DMS153 treated with DMSO at 0.1 percent for 48 hours (cell line): ENCODE results near the gene SSTR4.
"Not testable (repeated sequence)": the region's sequence is repeated elsewhere in the genome, so short reads cannot be mapped to it uniquely, and the experiment has no call there.

Experiments
- DNase-seq: peaks from one replicate; lab custom pipeline; 2025; ENCODE audit not compliant: unreplicated experiment; lab: John Stamatoyannopoulos, UW

The SSTR4 gene

DNA sequence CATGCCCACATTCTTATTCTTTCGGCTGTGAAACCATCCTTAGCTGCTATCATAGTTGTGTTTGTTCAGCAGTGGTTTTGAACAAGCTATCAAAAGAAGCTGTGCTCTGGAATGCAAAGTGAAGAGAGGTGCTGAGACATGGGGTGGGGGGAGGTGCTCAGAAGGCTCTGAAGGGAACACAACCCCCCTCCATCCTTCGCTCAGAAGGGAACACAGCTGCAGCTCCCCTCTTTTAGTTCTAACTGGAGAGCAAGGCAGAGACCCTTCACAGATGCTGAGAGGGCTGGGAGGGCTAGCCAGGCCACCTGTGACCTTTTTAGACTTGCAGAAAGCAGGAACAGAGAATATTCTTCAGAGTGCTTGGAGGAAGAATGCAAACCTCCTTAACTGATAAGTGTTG, 17.6 kb upstream of the SSTR4 start:
- DNase-seq, result no peak

DNA sequence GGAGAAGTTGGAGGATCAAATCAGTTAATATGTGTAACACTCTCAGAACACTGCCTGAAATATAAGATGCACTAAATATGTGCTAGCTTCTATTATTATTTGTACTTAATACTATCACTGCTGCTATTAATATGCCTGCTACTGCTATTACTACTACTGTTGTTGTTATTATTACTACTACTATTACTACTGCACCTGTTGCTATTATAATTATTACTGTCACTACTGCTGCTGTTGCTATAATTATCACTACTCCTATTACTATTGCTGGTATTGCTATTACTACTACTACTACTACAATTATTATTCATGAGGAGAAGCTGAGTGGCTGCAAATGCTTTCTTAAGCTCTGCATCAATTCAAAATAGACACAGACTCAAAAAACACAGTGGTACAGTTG, 16.7 kb upstream of the SSTR4 start:
- DNase-seq, result no peak

DNA sequence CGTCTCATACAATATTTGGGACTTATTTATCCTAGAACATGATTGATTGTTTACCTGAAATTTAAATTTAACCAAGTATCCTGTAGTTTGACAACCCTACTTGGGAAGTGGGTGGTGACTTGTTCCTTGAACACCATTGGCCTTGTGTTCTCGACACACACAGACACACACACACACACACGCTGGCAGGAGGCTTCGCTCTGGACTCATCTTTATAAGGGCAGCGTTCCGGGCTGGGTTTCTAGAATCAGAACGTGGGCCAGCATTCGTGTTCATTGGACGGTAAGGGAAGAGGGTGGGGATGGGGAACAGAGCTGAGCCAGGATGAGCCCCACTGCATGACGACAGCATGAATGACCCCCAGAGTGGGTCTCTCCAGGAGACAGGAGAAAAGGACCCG, 16.2 kb upstream of the SSTR4 start:
- no peak for DNase-seq

DNA sequence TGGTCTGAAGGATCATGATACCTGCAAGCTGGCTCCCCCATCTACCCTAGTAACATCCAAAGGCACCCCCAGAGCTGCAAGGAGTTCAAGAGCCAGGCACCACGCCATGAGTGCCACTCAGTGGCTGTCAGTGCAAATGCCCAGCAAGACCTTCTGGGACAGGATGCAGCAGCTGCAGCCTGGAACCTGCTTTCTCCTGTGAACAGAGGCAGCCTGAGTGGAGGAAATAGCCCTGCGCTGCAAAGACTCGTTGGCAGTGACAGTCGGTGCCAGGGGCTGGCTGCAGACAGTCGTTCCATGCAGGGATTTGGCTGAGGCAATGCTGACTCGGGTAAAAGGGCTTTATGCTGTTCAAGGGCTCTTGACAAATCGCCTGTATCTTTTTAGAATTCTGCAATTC, 15.7 kb upstream of the SSTR4 start:
- no peak for DNase-seq

DNA sequence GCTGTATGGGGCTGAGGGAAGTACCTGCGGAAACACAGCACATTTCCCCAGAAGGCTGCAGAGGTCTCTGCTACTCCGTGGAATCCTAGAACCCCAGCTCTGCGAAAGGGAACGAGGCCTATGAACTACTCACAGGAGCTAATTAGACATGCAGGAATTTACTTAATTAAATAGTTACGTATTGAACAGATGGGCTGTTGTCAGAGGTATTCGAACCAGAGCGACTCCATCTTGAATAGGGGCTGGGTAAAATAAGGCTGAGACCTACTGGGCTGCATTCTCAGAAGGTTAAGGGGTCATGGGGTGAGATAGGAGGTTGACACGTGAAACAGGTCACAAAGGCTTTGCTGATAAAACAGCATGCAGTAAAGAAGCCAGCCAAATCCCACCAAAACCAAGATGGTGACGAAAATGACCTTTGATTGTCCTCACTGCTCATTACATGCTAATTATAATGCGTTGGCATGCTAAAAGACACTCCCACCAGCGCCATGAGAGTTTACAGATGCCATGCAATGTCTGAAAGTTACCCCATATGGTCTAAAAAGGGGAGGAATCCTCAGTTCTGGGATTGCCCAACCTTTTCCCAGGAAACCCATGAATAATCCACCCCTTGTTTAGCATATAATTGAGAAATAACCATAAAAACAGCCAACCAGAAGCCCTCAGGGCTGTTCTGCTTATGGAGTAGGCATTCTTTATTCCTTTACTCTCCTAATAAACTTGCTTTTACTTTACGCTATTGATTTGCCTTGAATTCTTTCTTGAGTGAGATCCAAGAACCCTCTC, 14.7 kb upstream of the SSTR4 start:
- no peak for DNase-seq

DNA sequence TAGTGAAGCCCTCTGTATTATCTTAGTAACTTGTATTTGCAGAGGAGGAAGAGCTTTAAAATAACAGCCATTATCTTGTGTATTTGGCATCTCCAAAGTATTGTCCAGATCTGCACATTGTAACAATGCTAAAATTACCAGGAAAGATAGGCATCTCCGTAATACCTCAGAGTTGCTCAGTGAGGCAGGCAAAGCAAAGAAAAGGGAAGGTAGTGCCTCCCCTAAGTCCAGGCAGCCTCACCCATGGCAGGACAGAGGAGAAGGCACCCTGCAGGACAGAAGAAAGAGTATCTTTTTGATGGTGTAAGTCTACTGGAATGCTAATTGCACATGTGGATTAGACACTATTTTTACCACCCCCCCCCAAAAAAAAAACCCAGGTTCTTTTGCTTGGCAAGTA, 13.6 kb upstream of the SSTR4 start:
- no peak for DNase-seq

DNA sequence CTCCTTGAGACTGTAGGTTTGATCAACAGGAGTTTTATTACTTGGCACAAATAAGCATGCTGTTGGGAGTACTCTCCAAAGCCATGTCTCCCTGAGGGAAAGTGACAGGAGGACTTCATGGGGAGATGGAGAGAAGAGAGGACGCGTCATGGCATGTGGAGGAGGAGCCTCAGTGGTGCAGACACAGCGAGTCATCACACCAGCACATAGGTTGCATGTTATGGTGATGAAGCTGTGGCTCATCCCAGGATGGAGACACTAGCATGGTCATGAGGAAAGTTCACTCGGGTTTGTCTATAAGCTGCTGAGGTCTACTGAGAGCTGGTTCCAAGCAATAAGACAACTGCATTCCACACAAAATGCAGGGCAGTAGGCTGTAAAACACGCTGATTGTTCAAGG, 13.2 kb upstream of the SSTR4 start:
- DNase-seq, result no peak

DNA sequence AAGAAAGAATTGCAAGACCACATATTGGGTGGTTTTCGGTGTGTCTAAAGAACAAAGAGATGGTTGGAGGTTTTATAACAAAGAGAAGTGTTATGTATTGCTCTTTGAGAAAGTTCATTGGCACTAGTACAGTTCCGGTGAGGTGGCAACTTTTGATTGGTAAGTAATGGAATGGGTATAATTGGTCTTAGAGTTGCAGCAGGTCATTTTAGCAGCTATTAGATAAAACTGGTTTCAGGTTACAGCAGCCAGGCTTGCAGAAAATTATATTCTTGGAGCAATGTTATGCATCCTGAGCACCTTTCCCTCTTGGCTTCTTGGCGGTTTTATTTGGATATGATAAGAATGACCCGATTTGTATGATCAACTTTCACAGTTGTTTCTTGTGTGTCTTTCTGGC, 12.3 kb upstream of the SSTR4 start:
- DNase-seq, result no peak

DNA sequence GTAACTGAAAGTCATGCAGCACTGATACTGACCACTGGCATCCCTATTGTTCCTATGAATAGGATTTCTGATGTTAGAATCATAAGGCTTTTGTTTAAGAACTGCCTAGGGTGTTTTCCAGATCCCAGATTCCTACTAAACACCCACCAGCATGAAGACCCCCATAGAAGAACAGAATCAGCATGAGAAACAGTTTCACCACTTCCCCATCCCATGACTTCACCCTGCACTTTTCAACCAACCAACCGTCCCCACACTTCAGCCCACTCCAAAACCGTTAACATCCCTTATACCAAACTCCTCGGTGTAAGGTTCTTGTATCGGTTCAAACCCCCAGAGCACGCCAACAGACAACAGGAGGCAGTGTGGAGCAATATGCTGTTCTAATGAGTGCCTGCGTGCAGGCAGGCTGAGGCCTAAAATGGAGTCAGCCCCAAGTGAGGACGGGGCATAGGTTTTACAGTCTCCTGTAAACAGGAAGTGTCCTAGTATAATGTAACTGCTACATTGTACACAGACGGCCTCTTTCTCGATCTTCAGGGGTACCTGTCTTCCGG, 11.4 kb upstream of the SSTR4 start:
- no peak for DNase-seq

DNA sequence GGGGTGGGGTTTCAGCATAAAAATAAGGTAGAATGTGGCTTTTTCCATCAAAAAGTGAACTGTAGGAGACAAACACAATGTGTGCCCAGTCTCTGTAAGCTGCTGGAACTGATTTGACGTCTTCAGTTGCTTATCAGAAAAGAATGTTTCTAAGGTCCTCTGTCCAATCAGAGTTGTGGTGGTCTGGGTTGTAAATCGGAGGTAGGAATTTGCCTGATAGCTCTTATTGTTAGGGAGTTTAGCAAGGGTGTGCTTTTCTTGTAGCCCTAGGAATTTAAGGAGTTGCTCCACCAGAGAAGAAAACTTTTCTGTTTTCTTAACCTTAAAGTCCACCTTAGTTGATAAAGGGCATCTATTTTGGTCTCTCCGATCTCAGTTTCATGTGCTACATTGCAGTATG, 10.4 kb upstream of the SSTR4 start:
- no peak for DNase-seq

DNA sequence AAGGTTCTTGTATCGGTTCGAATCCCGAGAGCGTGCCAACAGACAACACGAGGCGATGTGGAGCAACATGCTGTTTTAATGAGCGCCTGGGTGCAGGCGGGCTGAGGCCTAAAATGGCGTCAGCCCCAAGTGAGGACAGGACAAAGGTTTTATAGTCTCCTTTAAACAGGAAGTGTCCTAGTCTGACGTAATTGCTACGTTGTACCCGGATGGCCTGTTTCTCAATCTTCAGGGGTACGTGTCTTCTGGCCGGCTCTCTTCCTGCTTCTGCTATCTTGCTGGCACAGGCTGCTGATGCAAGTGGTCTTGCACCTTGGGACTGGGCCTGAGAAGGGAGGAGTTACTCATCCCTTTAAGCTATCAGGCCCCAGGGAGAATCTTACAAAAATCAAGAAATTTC, 9.6 kb upstream of the SSTR4 start:
- DNase-seq, result not testable (repeated sequence)

DNA sequence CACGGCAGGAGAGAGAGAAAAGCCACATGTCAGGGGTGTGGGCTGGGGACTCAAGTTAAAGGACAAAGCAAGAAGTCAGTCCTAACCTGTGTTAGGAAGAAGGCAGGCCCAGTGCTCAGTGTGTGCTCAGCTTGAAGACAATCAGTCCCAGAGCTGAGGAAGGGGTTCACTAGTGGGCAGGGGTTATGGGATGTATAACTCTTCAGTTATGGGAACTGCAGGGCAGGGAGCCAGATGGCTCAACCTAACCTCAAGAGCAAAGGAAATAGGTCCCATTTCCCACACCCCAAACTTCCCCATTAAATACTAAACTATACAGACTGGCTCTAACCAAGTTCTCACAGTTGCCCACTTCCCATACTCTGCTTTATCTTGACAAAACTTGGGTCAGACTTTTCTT, 7.4 kb upstream of the SSTR4 start:
- DNase-seq, result no peak

DNA sequence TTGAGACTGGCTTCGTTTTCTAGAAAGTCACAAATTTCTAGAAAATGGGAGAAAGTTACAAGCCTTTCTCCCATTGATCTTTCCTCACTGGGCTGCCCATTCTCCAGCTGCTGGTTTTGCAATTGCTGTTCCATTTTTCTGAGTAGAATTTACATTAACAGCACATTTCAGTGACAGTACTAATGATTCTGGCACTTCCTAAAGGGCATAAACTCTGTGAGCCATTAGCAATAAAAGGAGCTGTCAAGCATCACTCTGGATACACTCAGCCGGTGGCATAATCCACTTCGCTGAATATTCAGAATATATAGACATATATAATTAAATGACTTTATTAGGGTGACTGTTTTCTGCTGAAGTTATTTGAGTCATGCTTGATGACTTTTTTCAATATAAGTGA, 6.7 kb upstream of the SSTR4 start:
- DNase-seq, result no peak

DNA sequence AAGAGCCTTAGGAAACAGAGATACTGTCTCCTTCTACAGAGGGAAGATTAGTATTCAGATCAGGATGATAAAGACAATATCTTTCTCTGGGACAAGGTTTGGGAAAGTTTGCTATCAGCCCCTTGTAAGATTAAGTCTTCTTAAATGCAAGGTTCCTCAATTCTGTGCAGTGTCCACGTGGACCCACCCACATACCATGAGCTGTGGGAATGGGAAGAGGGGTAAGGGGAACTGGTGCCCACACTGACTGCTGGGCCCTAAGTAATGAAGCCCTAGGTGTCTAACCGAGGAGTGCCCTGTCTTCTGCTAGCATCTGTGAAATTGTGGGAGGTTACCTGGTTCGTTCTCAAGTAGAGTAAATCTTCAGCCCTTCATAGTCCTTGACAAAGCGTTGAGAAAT, 5.8 kb upstream of the SSTR4 start:
- no peak for DNase-seq

DNA sequence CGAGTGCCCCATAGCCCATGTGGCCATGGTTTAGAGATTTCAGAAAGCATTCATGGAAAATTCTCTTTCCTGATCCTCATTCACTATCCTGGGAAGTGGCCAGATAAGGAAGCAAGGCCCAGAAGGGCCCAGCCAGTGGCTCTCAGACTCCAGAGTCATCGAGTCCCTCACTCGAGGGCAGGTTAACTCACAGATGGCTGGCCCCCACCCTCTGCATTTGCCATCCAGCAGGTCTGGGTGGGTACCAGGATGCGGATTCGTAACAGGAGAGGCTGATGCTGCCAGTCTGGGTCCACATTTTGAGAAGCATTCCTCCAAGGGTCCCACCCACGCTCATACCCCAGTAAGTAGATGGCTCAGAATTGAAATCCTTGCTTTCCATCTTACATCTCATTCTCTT, 3.8 kb upstream of the SSTR4 start:
- no peak for DNase-seq

DNA sequence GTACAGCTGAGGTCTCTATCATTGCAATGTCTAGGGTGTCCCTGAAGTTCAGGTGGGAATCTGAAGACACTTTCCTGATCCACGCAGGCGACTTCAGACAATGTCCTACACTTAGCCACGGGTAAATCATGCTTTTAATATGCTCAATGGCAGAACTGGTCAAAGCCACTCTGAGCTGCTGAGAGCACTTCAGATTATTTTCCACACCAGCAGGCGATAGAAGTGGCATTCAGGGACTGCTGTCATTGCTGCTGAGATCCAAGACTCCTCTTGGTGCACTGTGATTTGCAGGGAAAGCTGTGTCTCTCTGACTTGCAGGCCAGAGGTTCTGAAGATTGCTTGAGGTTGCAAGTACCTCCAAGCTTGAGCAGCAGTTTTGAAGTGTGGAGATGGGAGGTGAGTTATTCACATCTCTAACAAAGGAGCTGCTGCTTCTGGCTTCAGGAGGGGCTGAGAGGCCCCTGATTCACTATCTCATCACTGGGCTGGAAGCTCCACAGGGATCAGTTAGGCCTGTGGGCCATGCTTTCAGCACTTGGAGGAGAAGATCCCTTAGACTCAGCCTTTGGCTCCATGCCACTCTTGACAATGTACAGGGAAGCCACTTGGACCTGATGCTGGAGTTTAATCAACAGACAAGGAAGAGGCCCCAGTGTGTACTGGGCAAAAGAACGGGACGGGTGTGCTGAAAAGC, 2.9 kb upstream of the SSTR4 start:
- no peak for DNase-seq

DNA sequence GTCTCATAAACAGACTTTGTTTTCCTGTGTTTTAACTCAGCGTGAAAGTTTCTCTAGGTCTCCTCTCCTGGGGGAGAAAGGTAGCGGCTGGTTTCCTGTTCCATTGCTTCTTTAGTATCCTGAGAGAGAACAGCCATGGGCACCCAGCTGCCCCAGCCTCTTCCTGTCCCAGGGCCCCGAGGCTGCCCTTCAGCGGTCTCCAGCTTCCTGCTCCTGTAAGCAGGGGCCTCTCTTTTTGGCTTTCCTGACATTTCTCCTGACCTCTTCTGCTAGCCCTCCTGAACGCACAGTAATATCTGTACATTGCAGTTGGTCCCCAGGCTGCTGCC, 2.4 kb upstream of the SSTR4 start:
- no peak for DNase-seq

DNA sequence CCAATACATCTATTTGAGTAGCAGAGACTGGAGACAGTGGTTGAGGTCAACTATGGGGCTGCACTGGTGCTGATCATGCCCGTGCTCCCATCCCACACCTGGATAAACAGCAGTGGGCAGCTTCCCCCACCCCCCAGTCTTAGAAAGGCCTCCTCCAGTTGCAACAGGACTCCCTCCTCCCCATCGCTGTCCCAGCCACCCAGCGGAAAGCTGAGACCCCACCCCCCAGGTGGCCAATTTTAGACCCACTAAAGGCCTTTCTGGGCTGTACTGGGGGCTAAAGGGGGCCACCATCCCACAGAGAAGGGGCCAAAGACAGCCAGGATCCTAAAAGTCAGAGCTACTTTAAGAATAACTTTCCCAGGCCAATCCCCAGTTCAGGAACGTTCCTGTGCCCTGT, 1.2 kb upstream of the SSTR4 start:
- DNase-seq, result no peak

DNA sequence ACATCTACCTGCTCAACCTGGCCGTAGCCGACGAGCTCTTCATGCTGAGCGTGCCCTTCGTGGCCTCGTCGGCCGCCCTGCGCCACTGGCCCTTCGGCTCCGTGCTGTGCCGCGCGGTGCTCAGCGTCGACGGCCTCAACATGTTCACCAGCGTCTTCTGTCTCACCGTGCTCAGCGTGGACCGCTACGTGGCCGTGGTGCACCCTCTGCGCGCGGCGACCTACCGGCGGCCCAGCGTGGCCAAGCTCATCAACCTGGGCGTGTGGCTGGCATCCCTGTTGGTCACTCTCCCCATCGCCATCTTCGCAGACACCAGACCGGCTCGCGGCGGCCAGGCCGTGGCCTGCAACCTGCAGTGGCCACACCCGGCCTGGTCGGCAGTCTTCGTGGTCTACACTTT, 619 bp downstream of the SSTR4 start:
- DNase-seq, result no peak

DNA sequence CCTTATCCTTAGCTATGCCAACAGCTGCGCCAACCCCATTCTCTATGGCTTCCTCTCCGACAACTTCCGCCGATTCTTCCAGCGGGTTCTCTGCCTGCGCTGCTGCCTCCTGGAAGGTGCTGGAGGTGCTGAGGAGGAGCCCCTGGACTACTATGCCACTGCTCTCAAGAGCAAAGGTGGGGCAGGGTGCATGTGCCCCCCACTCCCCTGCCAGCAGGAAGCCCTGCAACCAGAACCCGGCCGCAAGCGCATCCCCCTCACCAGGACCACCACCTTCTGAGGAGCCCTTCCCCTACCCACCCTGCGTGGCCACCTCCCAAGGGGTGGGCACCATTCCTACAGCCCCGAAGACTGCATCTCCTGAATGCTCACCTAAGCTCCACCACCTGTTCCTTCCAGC, 1.3 kb downstream of the SSTR4 start:
- DNase-seq, result no peak

DNA sequence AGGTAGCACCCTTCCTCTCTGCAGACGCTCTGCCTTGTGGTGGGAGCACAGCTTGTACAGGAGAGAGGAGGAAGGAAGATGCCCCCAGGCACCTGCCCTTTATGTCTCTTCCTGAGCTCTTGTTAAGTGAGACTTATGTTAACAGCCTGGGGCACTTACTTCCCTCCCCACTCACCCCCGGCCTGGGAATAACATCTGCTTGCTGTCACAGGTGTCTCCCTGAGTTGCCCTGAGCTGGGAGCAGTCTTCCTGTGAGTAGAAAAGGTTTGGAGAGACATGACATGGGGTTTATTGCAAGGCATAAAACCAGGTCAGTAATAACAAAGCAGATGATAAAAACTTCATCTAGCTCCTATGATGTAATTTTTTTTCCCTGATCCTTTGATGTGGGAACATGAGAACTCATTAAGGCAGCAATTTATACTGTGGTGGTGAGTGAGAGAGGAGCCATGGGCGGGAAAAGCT, 1.9 kb downstream of the SSTR4 start:
- DNase-seq, result no peak

DNA sequence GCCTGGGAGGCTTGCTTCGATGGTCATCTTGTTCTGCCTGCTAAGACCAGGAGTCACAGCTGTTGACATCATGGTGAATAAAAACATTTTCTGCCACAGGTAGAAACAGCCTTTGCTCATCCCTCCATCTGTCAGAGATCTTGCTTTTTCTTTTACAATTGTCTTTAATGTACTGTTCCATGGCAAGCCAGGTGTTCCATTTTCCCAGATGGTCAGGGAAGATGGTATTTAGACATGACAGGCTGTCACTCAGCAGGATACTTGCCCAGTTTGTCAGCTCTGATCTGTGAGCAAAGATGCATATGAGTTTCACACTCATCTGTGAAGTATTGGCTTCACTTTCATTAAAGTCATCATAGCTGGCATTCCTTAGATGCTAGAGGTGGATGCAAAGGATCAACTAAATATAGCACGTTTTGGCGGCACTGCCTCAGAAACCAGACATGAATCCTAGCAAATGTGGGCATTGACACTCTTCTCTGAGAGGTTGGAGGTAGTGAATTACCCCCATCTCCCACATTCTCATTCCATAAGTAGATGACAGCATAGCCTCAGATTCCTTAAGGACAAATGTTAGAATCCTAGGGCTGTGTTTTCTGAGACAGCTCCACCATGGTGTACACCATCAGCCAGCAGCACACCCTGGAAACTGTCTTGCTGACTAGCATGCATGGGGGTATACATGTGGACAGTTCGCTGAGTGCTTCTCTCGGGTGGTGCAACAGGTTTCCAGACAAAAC, 4.2 kb downstream of the SSTR4 start:
- DNase-seq, result no peak
